Mononuclear cell (primary cell): Measurements from ENCODE around the gene TAF4. TPM values are rescaled to one million over a fixed set of nuclear protein-coding genes. Genes with fewer than 3 reads are reported as not detected.

Experiments used
- H3K27me3 ChIP-seq: 2 replicates; pipeline ENCODE4 v1.6.0; 2011; ENCODE audit warnings: low read length, control low read depth; ENCODE audit not compliant: insufficient read depth
- H3K4me1 ChIP-seq: 2 replicates; pipeline ENCODE4 v1.5.1; 2011; ENCODE audit warnings: mild to moderate bottlenecking, low read length, control low read depth; ENCODE audit not compliant: insufficient read depth
- H3K4me3 ChIP-seq: 2 replicates; pipeline ENCODE4 v1.5.1; 2011; ENCODE audit warnings: mild to moderate bottlenecking, low read length, moderate library complexity
- H3K9me3 ChIP-seq: 2 replicates; pipeline ENCODE4 v1.5.1; 2011; ENCODE audit warnings: low read depth, mild to moderate bottlenecking, control low read depth, low read length
- total RNA-seq: library from RNA; depleted of rRNA; stranded (reverse); fragments of >200 nt; gene quantifications from one replicate; pipeline ENCODE4 v1.2.3, GENCODE V29; 2012

Gene TAF4
- total RNA-seq, 1 donor, result 7.7 TPM

DNA sequence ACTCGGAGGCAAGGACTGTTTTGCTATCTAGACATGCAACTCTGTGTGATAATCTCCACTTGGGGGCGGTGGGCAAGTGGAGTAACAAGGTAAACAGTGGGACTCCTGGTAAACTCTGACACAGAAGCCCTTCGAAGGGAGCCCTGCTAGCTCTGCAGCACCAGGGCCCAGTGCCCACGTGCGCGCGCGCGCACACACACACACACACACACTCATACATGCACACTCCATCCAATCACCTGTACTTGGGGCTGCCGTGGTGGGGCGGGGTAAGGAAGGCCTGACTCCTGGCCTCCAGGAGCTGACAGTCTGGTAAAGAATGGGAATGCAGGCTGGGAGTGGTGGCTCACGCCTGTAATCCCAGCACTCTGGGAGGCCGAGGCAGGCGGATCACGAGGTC, 36.4 kb downstream of the TAF4 start:
- peaks cover 35% of the 10 kb centered on the region for H3K4me1 ChIP-seq

DNA sequence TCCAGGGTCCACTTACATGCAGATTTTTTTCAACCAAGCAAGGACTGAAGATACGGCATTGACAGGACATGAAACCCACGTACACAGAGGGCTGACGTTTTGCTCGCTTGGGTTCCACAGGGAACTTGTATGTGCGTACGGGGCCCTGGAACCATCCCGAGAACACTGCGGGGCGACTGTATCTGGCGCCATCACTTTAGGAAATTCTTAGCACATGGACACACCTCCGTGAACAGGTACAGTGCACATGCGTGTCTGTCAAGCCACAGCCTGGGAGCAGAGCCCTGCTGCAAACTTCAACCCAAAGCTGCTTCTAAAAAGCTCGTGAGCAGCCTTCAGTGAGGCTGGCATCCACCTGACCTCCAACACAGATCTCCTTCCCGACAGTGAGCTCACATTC, 37.3 kb downstream of the TAF4 start:
- H3K4me3 ChIP-seq, result no peak overlapping the region
- peaks cover 35% of the 10 kb centered on the region for H3K4me1 ChIP-seq
- no peaks in the 10 kb centered on the region for H3K27me3 ChIP-seq
- H3K9me3 ChIP-seq, result no peaks in the 10 kb centered on the region

More for the DNA sequence above, 36.4 kb downstream of the TAF4 start:
- Histone ChIP-seq H3K4me3 (no peak overlapping the region), H3K9me3 (no peaks in the 10 kb centered on the region), H3K27me3 (no peaks in the 10 kb centered on the region)

DNA sequence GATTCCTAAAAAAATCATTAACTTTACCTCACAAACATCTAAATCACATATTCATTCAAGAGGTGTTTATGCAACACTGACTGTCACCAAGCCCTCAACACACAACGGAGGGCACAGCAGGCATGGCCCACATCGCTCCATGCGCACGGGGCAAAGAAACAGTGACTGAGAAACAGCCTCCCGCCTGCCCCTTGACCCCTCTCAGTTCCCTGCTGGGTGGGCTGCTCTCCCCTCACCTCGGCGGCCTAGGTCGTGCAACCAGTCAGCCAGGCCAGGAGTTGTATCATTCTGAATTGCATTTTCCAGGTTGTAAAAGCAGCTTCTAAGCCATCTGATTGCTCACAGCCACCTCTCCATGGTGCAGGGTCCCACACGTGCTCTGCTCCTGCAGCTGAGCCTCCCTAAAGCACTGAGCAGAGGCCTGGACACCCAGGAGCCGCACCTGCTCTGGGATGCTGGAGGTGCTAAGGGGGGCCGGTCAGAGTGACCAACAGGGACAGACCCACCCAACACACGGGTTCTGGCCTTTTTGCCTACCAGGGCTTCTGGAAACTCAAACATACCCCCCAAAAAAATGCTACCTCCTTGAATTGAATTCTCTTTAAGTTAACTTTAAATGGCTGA, 37.9 kb downstream of the TAF4 start:
- Histone ChIP-seq H3K9me3 (no peaks in the 10 kb centered on the region), H3K4me1 (peaks cover 35% of the 10 kb centered on the region), H3K27me3 (no peaks in the 10 kb centered on the region), H3K4me3 (no peak overlapping the region)

DNA sequence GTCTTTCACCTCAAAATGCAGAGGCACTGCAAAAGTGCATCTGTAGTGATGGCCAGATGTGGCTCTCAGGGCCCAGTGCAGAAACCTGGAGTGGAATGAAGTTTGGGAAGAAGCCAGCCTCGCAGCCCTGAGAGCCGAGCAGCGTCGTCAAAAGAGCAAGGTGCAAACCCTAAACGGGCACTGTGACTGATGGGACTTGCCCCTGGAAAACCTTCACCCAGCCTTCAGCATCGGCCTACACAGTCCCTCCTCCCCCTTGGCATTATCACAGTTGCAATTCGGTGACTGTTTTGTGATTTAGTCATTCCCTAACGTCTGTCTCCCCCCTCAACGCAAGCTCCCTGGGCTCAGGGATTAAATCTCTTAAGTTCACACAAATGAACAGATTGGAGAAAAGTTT, 38.6 kb downstream of the TAF4 start:
- Histone ChIP-seq H3K27me3 (no peaks in the 10 kb centered on the region), H3K4me3 (no peak overlapping the region), H3K4me1 (peaks cover 30% of the 10 kb centered on the region), H3K9me3 (no peaks in the 10 kb centered on the region)

DNA sequence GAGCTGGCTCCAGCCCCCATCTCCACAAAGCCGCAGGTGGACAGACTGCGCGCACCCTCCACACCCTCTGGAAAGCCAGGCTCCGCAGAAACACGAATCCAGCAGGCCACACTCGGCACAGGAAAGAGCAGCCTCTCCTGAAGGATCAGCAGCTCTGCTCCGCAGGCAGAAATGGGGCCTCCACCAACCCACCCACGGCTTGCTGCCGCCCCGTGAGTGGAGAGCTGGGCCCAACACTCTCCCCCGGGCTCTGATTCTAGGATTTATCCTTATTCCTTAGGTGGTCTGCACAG, 39.2 kb downstream of the TAF4 start:
- no peaks in the 10 kb centered on the region for H3K9me3 ChIP-seq
- H3K4me1 ChIP-seq, result peaks cover 24% of the 10 kb centered on the region
- H3K4me3 ChIP-seq, result no peak overlapping the region
- no peaks in the 10 kb centered on the region for H3K27me3 ChIP-seq

DNA sequence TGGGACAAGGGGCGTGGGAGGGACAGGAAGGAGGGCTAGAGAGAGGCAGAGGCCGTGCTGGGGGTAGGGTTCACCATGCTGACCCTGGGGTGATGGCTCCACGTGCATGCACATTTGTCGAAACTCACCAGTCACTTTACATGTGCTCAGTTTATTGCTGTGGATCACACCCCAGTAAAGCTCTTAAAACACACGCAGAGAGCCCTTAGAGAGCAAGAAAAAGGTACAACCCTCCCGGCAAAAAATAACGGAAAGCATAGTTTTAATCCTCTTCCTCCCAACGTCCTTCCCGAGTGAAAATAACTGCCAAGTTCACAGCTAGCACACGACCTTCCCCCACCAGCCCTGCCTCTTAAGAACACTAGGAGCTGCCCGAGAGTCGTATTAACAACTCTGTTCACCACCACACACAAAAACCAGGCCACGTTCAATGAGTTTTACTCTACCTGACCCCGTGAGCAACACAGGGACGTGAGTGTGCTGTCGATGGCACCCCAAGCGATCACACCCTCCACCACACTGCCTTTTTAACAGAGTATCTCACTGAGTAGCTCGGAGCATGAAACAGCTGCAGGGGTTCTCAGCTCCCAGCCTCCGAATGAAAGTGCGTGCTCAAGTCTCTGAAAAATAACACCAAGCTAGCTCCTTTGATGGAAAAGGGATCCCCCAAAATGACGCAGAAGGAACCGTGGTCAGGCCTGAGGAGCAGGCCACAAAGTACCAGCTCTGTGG, 39.7 kb downstream of the TAF4 start:
- Histone ChIP-seq H3K4me1 (peaks cover 19% of the 10 kb centered on the region), H3K4me3 (no peak overlapping the region), H3K9me3 (no peaks in the 10 kb centered on the region), H3K27me3 (no peaks in the 10 kb centered on the region)

DNA sequence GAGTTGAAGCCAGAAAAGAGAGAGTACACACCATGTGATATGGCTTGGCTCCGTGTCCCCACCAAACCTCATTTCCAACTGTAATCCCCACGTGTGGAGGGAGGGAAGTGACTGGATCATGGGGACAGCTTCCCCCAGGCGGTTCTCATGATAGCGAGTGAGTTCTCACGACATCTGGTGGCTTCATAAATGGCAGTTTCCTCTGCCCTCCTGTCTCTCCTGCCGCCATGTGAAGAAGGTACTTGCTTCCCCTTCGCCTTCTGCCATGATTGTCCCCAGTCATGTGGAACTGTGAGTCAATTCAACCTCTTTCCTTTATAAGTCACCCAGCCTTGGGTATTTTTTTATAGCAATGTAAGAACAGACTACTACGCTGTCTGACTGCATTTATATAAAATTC, 40.3 kb downstream of the TAF4 start:
- no peaks in the 10 kb centered on the region for H3K27me3 ChIP-seq
- peaks cover 13% of the 10 kb centered on the region for H3K4me1 ChIP-seq
- H3K4me3 ChIP-seq, result no peak overlapping the region
- no peaks in the 10 kb centered on the region for H3K9me3 ChIP-seq

DNA sequence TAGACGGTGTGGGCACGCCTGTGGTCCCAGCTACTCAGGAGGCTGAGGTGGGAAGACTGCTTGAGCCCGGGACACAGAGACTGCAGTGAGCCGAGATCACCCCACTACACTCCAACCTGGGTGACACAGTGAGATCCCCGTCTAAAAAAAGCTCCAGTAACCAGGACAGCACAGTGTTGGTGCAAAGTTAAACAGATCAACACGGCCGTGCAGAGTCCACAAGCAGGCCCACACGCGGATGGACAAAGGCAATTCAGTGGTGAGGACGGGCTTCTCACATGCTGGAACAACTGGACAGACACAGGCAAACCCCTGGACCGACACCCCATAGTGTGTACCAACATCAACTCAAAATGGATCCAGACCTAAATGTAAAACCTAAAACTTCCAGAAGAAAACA, 41.7 kb downstream of the TAF4 start:
- no peaks in the 10 kb centered on the region for H3K27me3 ChIP-seq
- peaks cover 6% of the 10 kb centered on the region for H3K4me1 ChIP-seq
- H3K9me3 ChIP-seq, result no peaks in the 10 kb centered on the region
- H3K4me3 ChIP-seq, result no peak overlapping the region

DNA sequence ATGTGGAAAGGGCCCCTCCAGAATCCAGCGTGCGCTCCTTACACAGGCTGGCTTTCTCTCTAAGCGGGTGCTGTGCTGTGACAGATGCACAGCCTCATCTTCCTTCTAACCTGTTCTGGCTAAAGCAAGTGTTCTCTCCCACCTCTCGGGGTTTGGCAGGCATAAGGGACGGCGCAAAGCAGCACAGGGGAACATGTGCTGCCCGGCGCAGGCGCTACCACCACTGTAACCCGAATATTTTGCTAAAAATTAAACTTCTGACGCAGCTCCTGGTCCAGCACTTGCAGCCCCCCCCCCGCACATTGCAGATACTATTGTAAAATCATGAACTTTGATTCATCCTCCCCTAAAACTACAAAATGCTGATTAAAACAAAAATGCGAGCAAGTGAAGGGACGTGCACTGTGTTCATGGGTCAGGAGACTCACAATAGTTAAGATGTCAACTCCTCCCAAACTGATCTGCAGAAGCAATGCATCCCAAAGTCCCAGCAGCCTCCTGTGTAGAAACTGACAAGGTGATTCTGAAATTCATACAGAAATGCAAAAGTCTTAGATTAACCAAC, 43.0 kb downstream of the TAF4 start:
- Histone ChIP-seq H3K4me3 (no peak overlapping the region), H3K27me3 (no peaks in the 10 kb centered on the region), H3K4me1 (peaks cover 6% of the 10 kb centered on the region), H3K9me3 (no peaks in the 10 kb centered on the region)

DNA sequence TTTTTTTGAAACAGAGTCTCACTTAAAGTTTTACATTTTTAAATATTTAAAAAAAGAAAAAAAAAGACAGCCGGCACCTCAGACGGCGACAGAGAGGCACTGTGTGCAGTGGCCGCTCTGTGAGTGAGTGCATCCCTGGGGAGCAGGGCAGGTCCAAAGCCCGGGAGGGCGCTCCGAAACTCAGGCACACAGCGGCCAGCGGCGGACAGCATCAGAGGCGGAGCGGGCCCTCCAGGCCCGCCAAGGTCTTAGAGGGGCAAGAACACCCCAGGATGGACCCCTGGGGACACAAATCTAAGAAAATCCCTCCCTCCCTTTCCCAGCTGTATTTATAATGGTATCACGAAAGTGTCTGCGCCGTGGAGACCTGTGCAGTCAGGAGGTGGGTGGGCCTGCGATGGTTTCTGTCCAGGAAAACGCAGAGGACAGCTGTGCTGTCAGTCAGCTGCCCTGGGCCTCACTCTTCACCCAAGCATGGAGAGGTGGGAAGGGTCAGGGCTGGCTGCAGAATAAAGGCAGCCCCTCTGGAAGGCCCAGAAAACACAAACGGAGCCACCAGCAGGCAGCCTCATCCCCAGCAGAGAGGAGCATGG, 43.8 kb downstream of the TAF4 start:
- H3K9me3 ChIP-seq, result no peaks in the 10 kb centered on the region
- H3K4me3 ChIP-seq, result no peak overlapping the region
- H3K27me3 ChIP-seq, result no peaks in the 10 kb centered on the region
- peaks cover 6% of the 10 kb centered on the region for H3K4me1 ChIP-seq

DNA sequence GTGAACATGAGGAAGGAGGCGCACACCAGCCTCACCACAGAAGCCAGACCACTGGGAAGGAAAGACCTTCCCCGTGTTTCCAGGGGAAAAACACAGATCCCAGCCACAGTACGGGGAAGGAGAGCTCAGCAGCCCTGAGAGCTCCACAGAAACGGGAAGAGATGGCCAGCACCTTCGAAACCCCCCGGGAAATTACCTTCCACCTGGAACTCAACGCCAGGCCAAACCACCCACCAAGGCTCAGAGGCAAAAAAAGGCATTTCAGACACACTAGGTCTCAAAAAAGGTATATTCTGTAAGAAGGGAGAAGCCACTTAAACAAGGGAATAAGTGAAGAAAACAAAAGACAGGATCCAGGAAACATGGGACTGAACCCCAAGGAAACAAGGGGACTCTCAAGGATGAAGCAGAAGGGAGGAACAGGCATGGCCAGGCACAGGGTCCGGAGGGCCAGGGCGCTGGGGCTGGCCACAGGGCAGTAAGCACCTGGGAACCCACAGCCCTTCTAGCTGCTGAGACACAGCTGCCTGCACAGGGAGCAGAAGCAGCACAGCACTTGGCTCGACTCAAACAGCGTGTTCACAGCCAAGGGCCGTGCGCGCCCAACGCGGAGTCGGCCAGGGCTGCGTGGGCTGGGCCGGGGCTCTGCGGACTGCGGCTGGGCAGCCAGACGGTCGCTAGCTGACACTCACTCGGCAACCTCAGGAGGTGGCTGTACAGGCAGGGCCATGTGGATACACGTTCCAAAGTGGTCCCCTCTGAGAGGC, 44.6 kb downstream of the TAF4 start:
- Histone ChIP-seq H3K9me3 (no peaks in the 10 kb centered on the region), H3K27me3 (no peaks in the 10 kb centered on the region), H3K4me3 (no peak overlapping the region), H3K4me1 (peaks cover 4% of the 10 kb centered on the region)

DNA sequence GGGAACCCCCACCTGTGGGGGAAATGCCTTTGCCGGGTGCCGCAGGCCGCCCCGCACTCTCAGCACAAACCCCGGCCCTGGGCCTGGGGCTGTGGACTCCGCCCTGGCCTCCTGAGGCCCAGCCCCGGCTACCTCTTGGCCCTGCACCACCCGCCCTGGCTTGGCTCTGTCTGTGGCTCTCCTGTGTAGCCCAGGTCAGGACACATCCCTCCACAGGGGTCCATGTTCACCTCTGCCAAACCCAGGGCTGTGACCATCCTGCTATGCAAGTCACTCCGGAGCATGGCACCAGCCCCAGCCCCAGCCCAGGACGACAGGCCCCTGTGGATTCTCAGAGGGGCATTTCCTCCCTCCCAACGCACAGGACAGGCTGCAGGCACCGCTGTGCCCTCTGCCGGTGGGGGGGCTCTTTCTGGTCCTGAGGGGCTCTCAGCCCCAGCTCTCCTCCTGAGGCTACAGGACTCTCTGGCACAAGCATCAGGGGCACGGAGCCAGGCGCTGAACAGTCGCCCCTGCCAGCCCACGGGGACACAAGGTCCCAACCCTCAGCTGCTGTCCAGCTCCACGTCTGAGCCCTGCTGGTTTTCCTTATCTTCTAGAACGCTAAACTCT, 45.7 kb downstream of the TAF4 start:
- no peaks in the 10 kb centered on the region for H3K9me3 ChIP-seq
- no peak overlapping the region for H3K4me3 ChIP-seq
- H3K4me1 ChIP-seq, result no peaks in the 10 kb centered on the region
- no peaks in the 10 kb centered on the region for H3K27me3 ChIP-seq

DNA sequence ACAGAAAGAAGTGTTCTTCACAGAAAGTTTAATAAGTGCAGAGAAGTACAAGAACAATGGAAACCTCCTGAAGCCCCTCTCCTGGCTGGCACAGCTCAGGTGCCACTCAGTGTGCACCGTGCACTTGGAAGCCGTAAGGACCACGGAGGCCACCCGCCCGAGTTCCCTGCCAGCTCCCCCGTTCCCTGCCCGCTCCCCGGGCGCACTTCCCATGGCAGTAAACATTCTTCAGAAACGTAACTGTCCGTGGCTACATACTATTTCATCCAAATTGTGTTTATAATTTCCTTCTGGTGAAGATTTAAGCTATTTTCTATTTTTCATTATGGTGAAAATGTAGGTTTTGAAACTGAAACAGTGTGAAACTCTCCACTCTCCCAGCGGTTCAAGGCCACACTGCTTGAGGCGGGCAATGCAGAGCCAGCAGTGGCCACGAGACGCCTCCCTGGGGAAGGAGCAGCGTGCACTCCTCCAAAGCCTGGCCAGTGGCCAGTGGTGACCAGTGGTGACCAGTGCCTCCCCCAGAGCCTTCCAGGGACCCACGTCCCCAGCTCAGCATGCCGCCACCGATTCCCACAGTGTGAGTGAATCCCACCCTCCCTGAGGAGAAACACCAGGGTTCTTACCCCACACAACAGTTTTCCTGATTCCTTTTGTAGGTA, 46.4 kb downstream of the TAF4 start:
- Histone ChIP-seq H3K4me1 (no peaks in the 10 kb centered on the region), H3K9me3 (no peaks in the 10 kb centered on the region), H3K4me3 (no peak overlapping the region), H3K27me3 (no peaks in the 10 kb centered on the region)

DNA sequence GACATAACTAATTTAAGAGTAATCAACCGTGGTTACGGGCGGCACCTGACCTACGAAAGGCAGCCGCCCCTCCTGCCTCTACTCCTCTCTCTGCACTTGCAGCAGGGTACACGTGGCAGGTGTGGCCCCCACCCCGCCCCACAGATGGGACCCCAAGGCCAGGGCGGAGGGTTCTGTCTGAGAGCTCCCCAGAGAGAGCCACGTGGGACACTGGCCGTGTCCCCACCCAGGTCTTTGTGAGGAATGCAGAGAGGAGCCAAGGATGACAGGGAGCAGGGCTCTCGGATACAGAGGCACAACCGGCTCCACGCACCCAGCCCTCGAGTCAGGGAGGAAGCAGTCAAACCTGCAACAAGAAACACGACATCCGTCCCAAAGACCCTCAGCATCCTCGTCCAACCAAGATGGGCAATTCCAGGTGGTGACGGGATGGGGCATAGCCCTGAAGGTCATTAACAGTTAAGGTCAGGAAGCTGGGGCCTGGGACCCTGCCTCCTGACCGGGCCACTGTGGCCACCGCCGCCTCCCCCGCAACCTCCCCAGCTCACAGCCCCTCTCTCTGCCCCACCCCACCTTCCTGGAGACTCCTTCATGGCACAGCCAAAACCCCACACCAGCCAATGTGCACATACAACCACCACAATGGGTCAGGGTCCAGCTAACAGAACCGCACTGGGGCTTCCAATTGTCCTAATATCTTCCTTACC, 47.1 kb downstream of the TAF4 start:
- no peaks in the 10 kb centered on the region for H3K9me3 ChIP-seq
- no peaks in the 10 kb centered on the region for H3K4me1 ChIP-seq
- no peak overlapping the region for H3K4me3 ChIP-seq
- H3K27me3 ChIP-seq, result no peaks in the 10 kb centered on the region
